Hippocampal formation (tissue), 2 donors: ENCODE results near the gene MMP1.

Experiments used
- DNase-seq, 2 donors: peaks; one replicate each; lab custom pipeline; 2025; lab: John Stamatoyannopoulos, UW

The MMP1 gene

GRCh38 chr11:102798012-102798746 is at the start of gene MMP1:
MMP1 (minus strand) TSS chr11:102798160; CDS start chr11:102798092, 68 bp downstream.
- no peak for DNase-seq

- no peak for DNase-seq
These were observed 48.3 kb upstream of the MMP1 start for GRCh38 chr11:102846292-102846691.

GRCh38 chr11:102843489-102843888 is 45.5 kb upstream of the MMP1 start, which contains the start of gene MMP3:
MMP3 (minus strand) TSS chr11:102843609; CDS start chr11:102843546, 63 bp downstream.
- DNase-seq: no peak

- DNase-seq: no peak
These were observed 45.0 kb upstream of the MMP1 start for GRCh38 chr11:102842930-102843329.

GRCh38 chr11:102840018-102840417 is 42.1 kb upstream of the MMP1 start:
- no peak for DNase-seq

- no peak for DNase-seq
These were observed 39.7 kb upstream of the MMP1 start for GRCh38 chr11:102837646-102838045.

GRCh38 chr11:102837156-102837555 is 39.2 kb upstream of the MMP1 start:
- DNase-seq: no peak

GRCh38 chr11:102836290-102836875 is 38.4 kb upstream of the MMP1 start:
- DNase-seq: no peak

GRCh38 chr11:102833731-102834130 is 35.8 kb upstream of the MMP1 start:
- DNase-seq: no peak

- no peak for DNase-seq
These were observed 34.7 kb upstream of the MMP1 start for GRCh38 chr11:102832612-102833011.

GRCh38 chr11:102831489-102832440 is 33.8 kb upstream of the MMP1 start:
- no peak for DNase-seq

GRCh38 chr11:102831128-102831488 is 33.1 kb upstream of the MMP1 start:
- no peak for DNase-seq

- DNase-seq: no peak
These were observed 32.2 kb upstream of the MMP1 start for GRCh38 chr11:102830001-102830727.

- no peak for DNase-seq
These were observed 31.5 kb upstream of the MMP1 start for GRCh38 chr11:102829316-102830000.

GRCh38 chr11:102824556-102824955 is 26.6 kb upstream of the MMP1 start:
- no peak for DNase-seq

GRCh38 chr11:102819491-102819890 is 21.5 kb upstream of the MMP1 start:
- no peak for DNase-seq

GRCh38 chr11:102813484-102813883 is 15.5 kb upstream of the MMP1 start:
- no peak for DNase-seq

- no peak for DNase-seq
These were observed 14.2 kb upstream of the MMP1 start for GRCh38 chr11:102812188-102812587.

GRCh38 chr11:102810950-102811660 is 13.1 kb upstream of the MMP1 start:
- DNase-seq: no peak

GRCh38 chr11:102809971-102810370 is 12.0 kb upstream of the MMP1 start:
- no peak for DNase-seq

GRCh38 chr11:102807921-102808320 is 10.0 kb upstream of the MMP1 start:
- no peak for DNase-seq
